Endothelial cell of umbilical vein (primary cell): Measurements from ENCODE around the gene KCNG2. TPM values are rescaled to one million over a fixed set of nuclear protein-coding genes. Genes with fewer than 3 reads are reported as not detected.

ENCODE experiments used
- BruUV-seq: library from RNA; stranded (reverse); fragments of 400-500 nt; replicated peaks from 2 replicates; lab custom pipeline; 2021; lab: Mats Ljungman, UMichigan
- CTCF ChIA-PET: fragments of 300-600, 350-600 bp; sonication (Branson Sonifier 250); formaldehyde crosslinking; loops from one replicate; lab custom pipeline; 2021; ENCODE audit warnings: antibody characterized with exemption, inconsistent platforms; lab: Charles Lee
- POLR2A ChIA-PET: fragments of 300-600, 350-600 bp; sonication (Branson Sonifier 250); formaldehyde crosslinking; loops from one replicate; lab custom pipeline; 2021; ENCODE audit warnings: antibody characterized with exemption, inconsistent platforms; lab: Charles Lee
- DNase-seq: peaks from one replicate; pipeline ENCODE4 v3.0.0-alpha.2; 2011; ENCODE audit warnings: low read depth, low spot score
- FAIRE-seq: peaks from 2 replicates; lab custom pipeline; 2011; peaks lifted over from hg19 to GRCh38; lab: Jason Lieb, UNC
- H2AFZ ChIP-seq: 2 replicates; pipeline ENCODE4 v1.6.0; 2012; ENCODE audit warnings: low read depth, low read length, control low read depth, inconsistent platforms
- H3K27ac ChIP-seq: 2 replicates; pipeline ENCODE4 v1.5.1; 2011; ENCODE audit warnings: low read depth, mild to moderate bottlenecking, control low read depth, low read length, moderate library complexity; ENCODE audit not compliant: insufficient read depth
- H3K27me3 ChIP-seq, 2 experiments: 2 replicates each; pipeline versions ENCODE4 v1.6.0 to v1.6.1; 2011; ENCODE audit warnings: low read length in 2 of 2, mixed read lengths in 1 of 2; ENCODE audit not compliant: control insufficient read depth in 2 of 2, insufficient read depth in 2 of 2
- H3K36me3 ChIP-seq, 2 experiments: 2 replicates in 1 of 2; 3 replicates in 1 of 2; pipeline ENCODE4 v1.5.1; 2011; ENCODE audit warnings: low read length in 2 of 2, mild to moderate bottlenecking in 1 of 2, moderate library complexity in 1 of 2; ENCODE audit not compliant: control insufficient read depth in 2 of 2, insufficient read depth in 2 of 2; ENCODE audit errors: extremely low read depth in 1 of 2
- H3K4me1 ChIP-seq: 3 replicates; pipeline ENCODE4 v1.5.1; 2011; ENCODE audit warnings: mild to moderate bottlenecking, low read length; ENCODE audit not compliant: control insufficient read depth, insufficient read depth; ENCODE audit errors: extremely low read depth
- H3K4me2 ChIP-seq: 2 replicates; pipeline ENCODE4 v1.6.1; 2011; ENCODE audit warnings: low read length, control low read depth, mixed read lengths; ENCODE audit not compliant: insufficient read depth
- H3K4me3 ChIP-seq, 3 experiments: fragments of 200-600 bp in 1 of 3; sonication (generic), shearing (Covaris generic) in 1 of 3; replicated peaks in 1 of 3; 2 replicates each; pipeline ENCODE4 v1.5.1; 2011 to 2016; ENCODE audit warnings: control low read depth in 3 of 3, low read length in 3 of 3, mild to moderate bottlenecking in 2 of 3, inconsistent platforms in 1 of 3, low read depth in 1 of 3, moderate library complexity in 1 of 3; ENCODE audit not compliant: insufficient read depth in 1 of 3
- H3K79me2 ChIP-seq: 2 replicates; pipeline ENCODE4 v1.6.0; 2012; ENCODE audit warnings: low read length, inconsistent platforms; ENCODE audit not compliant: control insufficient read depth, insufficient read depth
- H3K9ac ChIP-seq: replicated peaks from 2 replicates; pipeline ENCODE3; 2011; ENCODE audit warnings: low read length, control low read depth; ENCODE audit not compliant: insufficient read depth; ENCODE audit errors: extremely low read depth
- H3K9me1 ChIP-seq: replicated peaks from 3 replicates; pipeline ENCODE4 v1.6.0; 2011; ENCODE audit warnings: mild to moderate bottlenecking, low read length; ENCODE audit not compliant: control insufficient read depth, insufficient read depth; ENCODE audit errors: extremely low read depth
- H3K9me3 ChIP-seq: replicated peaks from 2 replicates; pipeline ENCODE4 v1.5.1; 2012; ENCODE audit warnings: low read length, inconsistent platforms; ENCODE audit not compliant: control insufficient read depth, insufficient read depth
- H4K20me1 ChIP-seq: replicated peaks from 2 replicates; pipeline ENCODE3; 2011; ENCODE audit warnings: mild to moderate bottlenecking, low read length; ENCODE audit not compliant: control insufficient read depth, insufficient read depth; ENCODE audit errors: extremely low read depth
- CTCF ChIP-seq, 2 donors: IDR thresholded peaks; 1 replicate in 1 of 2; 2 replicates in 1 of 2; pipeline ENCODE4 v1.5.1; 2011; ENCODE audit warnings: low read length in 2 of 2, mild to moderate bottlenecking in 2 of 2, moderate library complexity in 2 of 2, control low read depth in 1 of 2, inconsistent platforms in 1 of 2, low read depth in 1 of 2; ENCODE audit not compliant: insufficient read depth in 1 of 2; ENCODE audit errors: extremely low read depth in 1 of 2
- EZH2 ChIP-seq: IDR thresholded peaks from 2 replicates; pipeline ENCODE4 v1.6.1; 2012; ENCODE audit warnings: borderline replicate concordance, low read depth, mild to moderate bottlenecking, moderate library complexity, low read length, inconsistent platforms; ENCODE audit not compliant: severe bottlenecking
- FOS ChIP-seq: IDR thresholded peaks from 2 replicates; pipeline ENCODE4 v1.6.1; 2011; ENCODE audit warnings: mild to moderate bottlenecking, low read length, moderate library complexity, borderline replicate concordance; ENCODE audit not compliant: insufficient read depth
- GATA2 ChIP-seq: IDR thresholded peaks from 2 replicates; pipeline ENCODE4 v1.7.0; 2011; ENCODE audit warnings: low read depth, mild to moderate bottlenecking, moderate library complexity, mixed read lengths, low read length; ENCODE audit not compliant: insufficient read length, insufficient read depth
- JUN ChIP-seq: IDR thresholded peaks from 2 replicates; pipeline ENCODE4 v1.6.1; 2011; ENCODE audit warnings: borderline replicate concordance, low read depth; ENCODE audit not compliant: insufficient read length, insufficient read depth
- MAX ChIP-seq: IDR thresholded peaks from 2 replicates; pipeline ENCODE4 v1.6.1; 2011; ENCODE audit not compliant: insufficient read depth, insufficient read length
- MYC ChIP-seq: IDR thresholded peaks from one replicate; pipeline ENCODE4 v1.6.1; 2011; ENCODE audit warnings: mild to moderate bottlenecking, low read depth, low read length
- POLR2A ChIP-seq: IDR thresholded peaks from 2 replicates; pipeline ENCODE4 v1.6.1; 2012; ENCODE audit warnings: low read depth, mild to moderate bottlenecking, control low read depth, low read length
- POLR2AphosphoS5 ChIP-seq: IDR thresholded peaks from 2 replicates; pipeline ENCODE4 v1.6.1; 2012; ENCODE audit warnings: low read depth, mild to moderate bottlenecking, control low read depth, low read length, moderate library complexity; ENCODE audit not compliant: insufficient read depth
- dilution Hi-C: fragments of 300-500 bp; cut with MboI; formaldehyde crosslinking; loops from one replicate; pipeline ENCODE4 v1.15.0; 2019; ENCODE audit warnings: low sequenced_read_pairs; ENCODE audit not compliant: extremely low pct_ligation_motif_present
- intact Hi-C: fragments of 100-400 bp; cut with micrococcal nuclease; formaldehyde crosslinking; loops from one replicate; pipeline ENCODE4 v1.10.0; 2022
- polyA plus RNA-seq, 4 experiments: library from polyadenylated mRNA; depleted of rRNA in 3 of 4; stranded (reverse) in 3 of 4; unstranded in 1 of 4; fragments of >200 nt; gene quantifications; 2 replicates each; pipeline versions ENCODE4 v1.2.1 to v1.2.3, GENCODE V29; 2011 to 2012; ENCODE audit warnings: missing spikeins in 1 of 4
- total RNA-seq: library from RNA; stranded (reverse); gene quantifications from 2 replicates; pipeline ENCODE4 v1.2.3, GENCODE V29; 2021

KCNG2 gene
- total and polyA plus RNA-seq, 2 donors (not counting 3 experiments of a cell fraction or from before 2014, with no cell fraction given), result not detected

GRCh38 chr18:79874553-79875530 is 77.1 kb downstream of the KCNG2 start:
- dilution Hi-C loops, result no loop called here

More at GRCh38 chr18:79874553-79875530, 77.1 kb downstream of the KCNG2 start:
- H3K9ac ChIP-seq, result no peak overlapping the region
- FAIRE-seq (no peak), DNase-seq (no peak)
- intact Hi-C loops, result no loop called here
- no peaks in the 10 kb centered on the region for H3K79me2 ChIP-seq
- no peak overlapping the region for H3K4me2 ChIP-seq
- CTCF ChIA-PET, result no interaction called here
- POLR2A ChIA-PET, result no interaction called here
- no peaks in the 10 kb centered on the region for H3K4me1 ChIP-seq
- no peaks in the 10 kb centered on the region for H4K20me1 ChIP-seq
- TF ChIP-seq CTCF (IDR thresholded peaks at IDR 0.05; ENCODE audit: extremely low read depth in 1 of 2, insufficient read depth in 1 of 2, low read depth in 1 of 2, low read length in 2 of 2), result no peak
- TF ChIP-seq POLR2A, result no peak
- no peak for TF ChIP-seq POLR2AphosphoS5
- TF ChIP-seq JUN, result no peak
- no peak for TF ChIP-seq EZH2
- no peak for TF ChIP-seq MAX
- TF ChIP-seq GATA2, result no peak
- TF ChIP-seq MYC, result no peak
- no peak for TF ChIP-seq FOS
- no peaks in the 10 kb centered on the region for H3K9me3 ChIP-seq
- no peaks in the 10 kb centered on the region for H3K9me1 ChIP-seq
- BruUV-seq, result no TSS peak
- H3K36me3 ChIP-seq, result no peaks in the 10 kb centered on the region
- no peaks in the 10 kb centered on the region for H3K27me3 ChIP-seq
- no peak overlapping the region for H2AFZ ChIP-seq
- no peak overlapping the region for H3K4me3 ChIP-seq
- H3K27ac ChIP-seq, result no peak overlapping the region
